H1 (cell line): ENCODE results near the gene POLR2C.

Source experiments
- ATF3 ChIP-seq: IDR thresholded peaks from 2 replicates; pipeline ENCODE4 v1.6.1; 2011; ENCODE audit warnings: low read depth, mild to moderate bottlenecking, low read length; ENCODE audit not compliant: insufficient read depth
- CTCF ChIP-seq, 3 experiments: IDR thresholded peaks; 1 replicate in 2 of 3; 2 replicates in 1 of 3; pipeline versions ENCODE4 v1.5.1 to v1.6.1; 2011; ENCODE audit warnings: low read length in 3 of 3, mild to moderate bottlenecking in 3 of 3, inconsistent platforms in 2 of 3, low read depth in 1 of 3, moderate library complexity in 1 of 3; ENCODE audit not compliant: insufficient read depth in 1 of 3; ENCODE audit errors: control extremely low read depth in 1 of 3
- EZH2 ChIP-seq: fragments of 200-600 bp; sonication (generic); IDR thresholded peaks from 2 replicates; pipeline ENCODE4 v1.7.1; 2012; ENCODE audit warnings: low read depth, mild to moderate bottlenecking, moderate library complexity, low read length, inconsistent platforms; ENCODE audit not compliant: severe bottlenecking
- POLR2AphosphoS5 ChIP-seq: IDR thresholded peaks from 2 replicates; pipeline ENCODE4 v1.6.1; 2011; ENCODE audit warnings: low read depth, low read length
- TAF1 ChIP-seq: IDR thresholded peaks from 2 replicates; pipeline ENCODE4 v1.6.1; 2011; ENCODE audit warnings: mild to moderate bottlenecking, low read depth, low read length

- no peak for TF ChIP-seq CTCF (IDR thresholded peaks at IDR 0.05; ENCODE audit: control extremely low read depth in 1 of 3, insufficient read depth in 1 of 3, low read depth in 1 of 3, low read length in 3 of 3)
- no peak for TF ChIP-seq POLR2AphosphoS5
- TF ChIP-seq EZH2: no peak
- no peak for TF ChIP-seq ATF3
- TF ChIP-seq TAF1: no peak
Measured at GRCh38 chr16:57478396-57479204, 16.1 kb downstream of the POLR2C start.
